GM12878 (cell line): ENCODE results near the gene GDAP2. TPM values are rescaled to one million over a fixed set of nuclear protein-coding genes. Genes with fewer than 3 reads are reported as not detected.

Source experiments
- ATAC-seq: fragments of 200-7000 bp; cut with Tn5 transposase; 3 replicates; pipeline ENCODE4 v1.9.1; 2020; ENCODE audit warnings: mild to moderate bottlenecking, moderate library complexity
- BruUV-seq: library from RNA; stranded (reverse); fragments of 400-500 nt; replicated peaks from 2 replicates; lab custom pipeline; 2021; lab: Mats Ljungman, UMichigan
- CTCF ChIA-PET: fragments of 300-600 bp; sonication (Branson Sonifier 250); formaldehyde crosslinking; extraction: SDS; loops from one replicate; lab custom pipeline; 2021; ENCODE audit warnings: inconsistent platforms; lab: Yijun Ruan, JAX
- POLR2A ChIA-PET: fragments of 350-600 bp; formaldehyde crosslinking; extraction: SDS; loops from one replicate; lab custom pipeline; 2021; ENCODE audit warnings: inconsistent platforms; lab: Charles Lee
- RAD21 ChIA-PET: fragments of 300-600 bp; sonication (Branson Sonifier 250); formaldehyde crosslinking; loops from one replicate; lab custom pipeline; 2023; ENCODE audit warnings: antibody characterized with exemption; ENCODE audit not compliant: unreplicated experiment; lab: Charles Lee
- SMC1A ChIA-PET: fragments of 300-600 bp; sonication (Branson Sonifier 250); formaldehyde crosslinking; loops from one replicate; lab custom pipeline; 2023; ENCODE audit not compliant: unreplicated experiment, uncharacterized antibody; lab: Charles Lee
- DNase-seq: peaks from one replicate; pipeline ENCODE4 v3.0.0-alpha.2; 2011; ENCODE audit warnings: low read depth, low spot score
- FAIRE-seq: peaks from 3 replicates; lab custom pipeline; 2011; peaks lifted over from hg19 to GRCh38; lab: Jason Lieb, UNC
- H2AFZ ChIP-seq: 2 replicates; pipeline ENCODE4 v1.6.0; 2011; ENCODE audit warnings: low read depth, low read length, control low read depth; ENCODE audit not compliant: control insufficient read depth
- H3K27ac ChIP-seq: 2 replicates; pipeline ENCODE4 v1.5.1; 2011; ENCODE audit warnings: control low read depth; ENCODE audit not compliant: control insufficient read depth, insufficient read depth
- H3K27me3 ChIP-seq, 2 experiments: replicated peaks in 1 of 2; 2 replicates each; pipeline versions ENCODE4 v1.6.0 to v1.6.1; 2011; ENCODE audit warnings: low read length in 1 of 2; ENCODE audit not compliant: control insufficient read depth in 2 of 2, insufficient read depth in 2 of 2
- H3K36me3 ChIP-seq, 2 experiments: 2 replicates each; pipeline ENCODE4 v1.5.1; 2011; ENCODE audit warnings: low read length in 1 of 2; ENCODE audit not compliant: control insufficient read depth in 2 of 2, insufficient read depth in 2 of 2
- H3K4me1 ChIP-seq: 2 replicates; pipeline ENCODE4 v1.6.1; 2011; ENCODE audit warnings: mild to moderate bottlenecking, low read length, moderate library complexity, mixed read lengths; ENCODE audit not compliant: control insufficient read depth, insufficient read depth
- H3K4me2 ChIP-seq: 2 replicates; pipeline ENCODE4 v1.6.0; 2011; ENCODE audit warnings: control low read depth; ENCODE audit not compliant: control insufficient read depth, insufficient read depth
- H3K4me3 ChIP-seq: fragments of 200-600 bp; sonication (generic); 2 replicates; pipeline ENCODE4 v1.5.1; 2016
- H3K79me2 ChIP-seq: 2 replicates; pipeline ENCODE4 v1.6.0; 2011; ENCODE audit warnings: low read length; ENCODE audit not compliant: control insufficient read depth, insufficient read depth
- H3K9ac ChIP-seq: 2 replicates; pipeline ENCODE4 v1.8.0; 2011; ENCODE audit warnings: low read length, control low read depth, mixed read lengths; ENCODE audit not compliant: control insufficient read depth, insufficient read depth
- H3K9me3 ChIP-seq: replicated peaks from 3 replicates; pipeline ENCODE4 v1.5.1; 2011; ENCODE audit warnings: mild to moderate bottlenecking, low read length; ENCODE audit not compliant: control insufficient read depth, insufficient read depth
- H4K20me1 ChIP-seq: 2 replicates; pipeline ENCODE4 v1.6.0; 2011; ENCODE audit not compliant: control insufficient read depth, insufficient read depth
- BCL11A ChIP-seq: IDR thresholded peaks from 2 replicates; pipeline ENCODE4 v1.6.1; 2011; ENCODE audit warnings: low read depth, low read length
- EGR1 ChIP-seq, 2 experiments: IDR thresholded peaks; 1 replicate in 1 of 2; 2 replicates in 1 of 2; pipeline ENCODE4 v1.6.1; 2011 to 2012; ENCODE audit warnings: low read depth in 2 of 2, low read length in 2 of 2, borderline replicate concordance in 1 of 2, mild to moderate bottlenecking in 1 of 2, moderate library complexity in 1 of 2
- FOXM1 ChIP-seq: IDR thresholded peaks from 2 replicates; pipeline ENCODE4 v1.6.1; 2012; ENCODE audit warnings: low read depth, mild to moderate bottlenecking, inconsistent platforms, low read length, moderate library complexity
- IRF4 ChIP-seq: IDR thresholded peaks from 2 replicates; pipeline ENCODE4 v1.6.1; 2011; ENCODE audit warnings: low read depth, low read length
- PAX5 ChIP-seq: IDR thresholded peaks from 2 replicates; pipeline ENCODE4 v1.6.1; 2011; ENCODE audit warnings: low read depth, low read length, borderline replicate concordance
- SMAD5 ChIP-seq: IDR thresholded peaks from 2 replicates; pipeline ENCODE4 v1.6.1; 2016; ENCODE audit warnings: antibody characterized with exemption, low read depth
- SP1 ChIP-seq: IDR thresholded peaks from one replicate; pipeline ENCODE4 v1.6.1; 2011; ENCODE audit warnings: low read depth, low read length
- SRF ChIP-seq, 2 experiments: IDR thresholded peaks; 2 replicates each; pipeline ENCODE4 v1.6.1; 2011; ENCODE audit warnings: low read depth in 2 of 2, low read length in 2 of 2, mild to moderate bottlenecking in 1 of 2, moderate library complexity in 1 of 2
- STAT3 ChIP-seq: IDR thresholded peaks from 2 replicates; pipeline ENCODE4 v1.6.1; 2011; ENCODE audit warnings: low read depth, low read length, improper control_type of control experiment
- TARDBP ChIP-seq: IDR thresholded peaks from 2 replicates; pipeline ENCODE4 v1.6.1; 2016; ENCODE audit warnings: borderline replicate concordance
- WGBS: methylation state at CpG from one replicate; pipeline ENCODE4 v1.1.6; 2016; ENCODE audit warnings: low lambda C conversion rate; ENCODE audit not compliant: insufficient replicate concordance, insufficient coverage; ENCODE audit errors: missing lambda C conversion rate; 5-methylcytosine and 5-hydroxymethylcytosine counted together
- in situ Hi-C: fragments of 300-500 bp; cut with MboI; formaldehyde crosslinking; loops from 9 replicates; pipeline ENCODE4 v1.14.3; 2018; ENCODE audit warnings: mixed read lengths
- intact Hi-C: fragments of 100-400 bp; cut with micrococcal nuclease; formaldehyde crosslinking; loops from one replicate; pipeline ENCODE4 v1.14.2; 2022; ENCODE audit not compliant: unreplicated experiment
- polyA plus RNA-seq, 11 experiments: library from polyadenylated mRNA; depleted of rRNA in 4 of 11; unstranded in 6 of 11; stranded (reverse) in 5 of 11; fragments of >200 nt; fragmentation: Nextera tagmentation in 4 of 11; fragmentation: Illumina TruSeq in 1 of 11; extraction: Ambion mirVana in 4 of 11; extraction: Trizol in 1 of 11; gene quantifications; 1 replicate in 1 of 11; 2 replicates in 10 of 11; pipeline versions ENCODE4 v1.2.1 to v1.2.3, GENCODE V29; 2011 to 2016; ENCODE audit warnings: inconsistent platforms in 2 of 11, missing spikeins in 2 of 11, low read depth in 1 of 11
- total RNA-seq, 4 experiments: library from RNA; depleted of rRNA in 3 of 4; stranded (reverse); fragments of >200 nt in 3 of 4; fragmentation: Illumina TruSeq in 1 of 4; extraction: Trizol in 1 of 4; gene quantifications; 2 replicates each; pipeline versions ENCODE4 v1.2.1 to v1.2.3, GENCODE V29; 2013 to 2021
- TF ChIP-seq, protein P1 (sequence below), 3 experiments: IDR thresholded peaks in 2 of 3; conservative IDR thresholded peaks in 1 of 3; 2 replicates each; pipeline ENCODE4 v1.5.1; 2011; ENCODE audit warnings: low read depth in 3 of 3, low read length in 3 of 3, mild to moderate bottlenecking in 3 of 3, control low read depth in 2 of 3, moderate library complexity in 2 of 3, inconsistent platforms in 1 of 3, mixed read lengths in 1 of 3; ENCODE audit not compliant: control insufficient read depth in 2 of 3, insufficient read depth in 1 of 3; ENCODE audit errors: extremely low read depth in 1 of 3
- TF ChIP-seq, protein P2 (sequence below): IDR thresholded peaks from 2 replicates; pipeline ENCODE4 v1.6.1; 2012; ENCODE audit warnings: low read length, inconsistent platforms
- TF ChIP-seq, protein P3 (sequence below): fragments of 450-650 bp; IDR thresholded peaks from 2 replicates; pipeline ENCODE4 v1.6.1; 2014; ENCODE audit warnings: mild to moderate bottlenecking
- TF ChIP-seq, protein P4 (sequence below): IDR thresholded peaks from 2 replicates; pipeline ENCODE4 v1.6.1; 2012; ENCODE audit warnings: improper control_type of control experiment, low read depth, low read length; ENCODE audit not compliant: insufficient replicate concordance

Gene GDAP2
- total and polyA plus RNA-seq, 10 of the 15 experiments (the other 5 are each of a cell fraction or from before 2014, with no cell fraction given), result 2.6 to 19.2 (median 11.4) TPM

DNA sequence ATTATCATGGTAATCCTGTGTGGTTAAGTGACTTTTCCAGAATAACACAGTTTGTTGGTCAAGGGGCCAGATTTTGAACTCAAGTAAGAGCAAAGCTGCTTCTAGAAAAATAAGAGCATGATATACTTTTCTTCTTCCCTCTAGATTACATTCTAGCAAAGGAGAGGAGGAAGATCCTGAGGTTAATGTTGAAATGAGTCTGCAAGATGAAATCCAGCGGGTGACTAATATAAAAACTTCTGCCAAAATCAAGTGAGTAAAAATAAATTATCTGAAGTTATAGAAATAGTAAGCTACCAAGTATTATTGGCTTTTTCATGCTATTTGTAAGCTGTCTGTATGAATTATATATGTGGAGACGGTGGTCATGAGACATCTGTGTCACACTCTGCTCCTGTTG lies 12.9 kb upstream of the GDAP2 start:
- DNase-seq, result no peak
- intact Hi-C loops (no loop called here), in situ Hi-C loops (no loop called here)
- SMC1A ChIA-PET, result interaction anchor here (0.9 to 1.4 kb wide), 2 partner anchors 9 to 11 kb away, joined by 4 to 5 read pairs; no protein-coding TSS in a partner anchor
- H3K27me3 ChIP-seq, result no peaks in the 10 kb centered on the region
- peaks cover 7 to 30% of the 10 kb centered on the region in 2 experiments for H3K36me3 ChIP-seq
- POLR2A ChIA-PET, result no interaction called here
- H3K9me3 ChIP-seq, result no peaks in the 10 kb centered on the region
- BruUV-seq, result no TSS peak
- H3K27ac ChIP-seq, result no peak overlapping the region
- H3K4me2 ChIP-seq, result no peak overlapping the region
- WGBS, result 98% methylated on average over 2 of the region's 2 CpGs
- H3K4me1 ChIP-seq, result no peaks in the 10 kb centered on the region
- FAIRE-seq, result no peak
- H4K20me1 ChIP-seq, result no peaks in the 10 kb centered on the region
- TF ChIP-seq EGR1 (IDR thresholded peaks at IDR 0.05; ENCODE audit: borderline replicate concordance in 1 of 2, low read depth in 2 of 2, low read length in 2 of 2), result no peak
- TF ChIP-seq PAX5, result no peak
- no peak for TF ChIP-seq SP1
- TF ChIP-seq, protein P1, sequence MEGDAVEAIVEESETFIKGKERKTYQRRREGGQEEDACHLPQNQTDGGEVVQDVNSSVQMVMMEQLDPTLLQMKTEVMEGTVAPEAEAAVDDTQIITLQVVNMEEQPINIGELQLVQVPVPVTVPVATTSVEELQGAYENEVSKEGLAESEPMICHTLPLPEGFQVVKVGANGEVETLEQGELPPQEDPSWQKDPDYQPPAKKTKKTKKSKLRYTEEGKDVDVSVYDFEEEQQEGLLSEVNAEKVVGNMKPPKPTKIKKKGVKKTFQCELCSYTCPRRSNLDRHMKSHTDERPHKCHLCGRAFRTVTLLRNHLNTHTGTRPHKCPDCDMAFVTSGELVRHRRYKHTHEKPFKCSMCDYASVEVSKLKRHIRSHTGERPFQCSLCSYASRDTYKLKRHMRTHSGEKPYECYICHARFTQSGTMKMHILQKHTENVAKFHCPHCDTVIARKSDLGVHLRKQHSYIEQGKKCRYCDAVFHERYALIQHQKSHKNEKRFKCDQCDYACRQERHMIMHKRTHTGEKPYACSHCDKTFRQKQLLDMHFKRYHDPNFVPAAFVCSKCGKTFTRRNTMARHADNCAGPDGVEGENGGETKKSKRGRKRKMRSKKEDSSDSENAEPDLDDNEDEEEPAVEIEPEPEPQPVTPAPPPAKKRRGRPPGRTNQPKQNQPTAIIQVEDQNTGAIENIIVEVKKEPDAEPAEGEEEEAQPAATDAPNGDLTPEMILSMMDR (IDR thresholded peaks at IDR 0.05 in 2 of 3, conservative IDR thresholded peaks at IDR 0.05 in 1 of 3; ENCODE audit: control insufficient read depth in 2 of 3, extremely low read depth in 1 of 3, insufficient read depth in 1 of 3, low read depth in 3 of 3, low read length in 3 of 3), result no peak
- no peak for TF ChIP-seq FOXM1
- no peak for TF ChIP-seq TARDBP
- TF ChIP-seq, protein P2, sequence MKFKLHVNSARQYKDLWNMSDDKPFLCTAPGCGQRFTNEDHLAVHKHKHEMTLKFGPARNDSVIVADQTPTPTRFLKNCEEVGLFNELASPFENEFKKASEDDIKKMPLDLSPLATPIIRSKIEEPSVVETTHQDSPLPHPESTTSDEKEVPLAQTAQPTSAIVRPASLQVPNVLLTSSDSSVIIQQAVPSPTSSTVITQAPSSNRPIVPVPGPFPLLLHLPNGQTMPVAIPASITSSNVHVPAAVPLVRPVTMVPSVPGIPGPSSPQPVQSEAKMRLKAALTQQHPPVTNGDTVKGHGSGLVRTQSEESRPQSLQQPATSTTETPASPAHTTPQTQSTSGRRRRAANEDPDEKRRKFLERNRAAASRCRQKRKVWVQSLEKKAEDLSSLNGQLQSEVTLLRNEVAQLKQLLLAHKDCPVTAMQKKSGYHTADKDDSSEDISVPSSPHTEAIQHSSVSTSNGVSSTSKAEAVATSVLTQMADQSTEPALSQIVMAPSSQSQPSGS, result no peak
- TF ChIP-seq, protein P3, sequence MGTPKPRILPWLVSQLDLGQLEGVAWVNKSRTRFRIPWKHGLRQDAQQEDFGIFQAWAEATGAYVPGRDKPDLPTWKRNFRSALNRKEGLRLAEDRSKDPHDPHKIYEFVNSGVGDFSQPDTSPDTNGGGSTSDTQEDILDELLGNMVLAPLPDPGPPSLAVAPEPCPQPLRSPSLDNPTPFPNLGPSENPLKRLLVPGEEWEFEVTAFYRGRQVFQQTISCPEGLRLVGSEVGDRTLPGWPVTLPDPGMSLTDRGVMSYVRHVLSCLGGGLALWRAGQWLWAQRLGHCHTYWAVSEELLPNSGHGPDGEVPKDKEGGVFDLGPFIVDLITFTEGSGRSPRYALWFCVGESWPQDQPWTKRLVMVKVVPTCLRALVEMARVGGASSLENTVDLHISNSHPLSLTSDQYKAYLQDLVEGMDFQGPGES, result no peak
- TF ChIP-seq IRF4, result no peak
- no peak for TF ChIP-seq SMAD5
- no peak for TF ChIP-seq BCL11A
- no peak for TF ChIP-seq STAT3
- TF ChIP-seq, protein P4, sequence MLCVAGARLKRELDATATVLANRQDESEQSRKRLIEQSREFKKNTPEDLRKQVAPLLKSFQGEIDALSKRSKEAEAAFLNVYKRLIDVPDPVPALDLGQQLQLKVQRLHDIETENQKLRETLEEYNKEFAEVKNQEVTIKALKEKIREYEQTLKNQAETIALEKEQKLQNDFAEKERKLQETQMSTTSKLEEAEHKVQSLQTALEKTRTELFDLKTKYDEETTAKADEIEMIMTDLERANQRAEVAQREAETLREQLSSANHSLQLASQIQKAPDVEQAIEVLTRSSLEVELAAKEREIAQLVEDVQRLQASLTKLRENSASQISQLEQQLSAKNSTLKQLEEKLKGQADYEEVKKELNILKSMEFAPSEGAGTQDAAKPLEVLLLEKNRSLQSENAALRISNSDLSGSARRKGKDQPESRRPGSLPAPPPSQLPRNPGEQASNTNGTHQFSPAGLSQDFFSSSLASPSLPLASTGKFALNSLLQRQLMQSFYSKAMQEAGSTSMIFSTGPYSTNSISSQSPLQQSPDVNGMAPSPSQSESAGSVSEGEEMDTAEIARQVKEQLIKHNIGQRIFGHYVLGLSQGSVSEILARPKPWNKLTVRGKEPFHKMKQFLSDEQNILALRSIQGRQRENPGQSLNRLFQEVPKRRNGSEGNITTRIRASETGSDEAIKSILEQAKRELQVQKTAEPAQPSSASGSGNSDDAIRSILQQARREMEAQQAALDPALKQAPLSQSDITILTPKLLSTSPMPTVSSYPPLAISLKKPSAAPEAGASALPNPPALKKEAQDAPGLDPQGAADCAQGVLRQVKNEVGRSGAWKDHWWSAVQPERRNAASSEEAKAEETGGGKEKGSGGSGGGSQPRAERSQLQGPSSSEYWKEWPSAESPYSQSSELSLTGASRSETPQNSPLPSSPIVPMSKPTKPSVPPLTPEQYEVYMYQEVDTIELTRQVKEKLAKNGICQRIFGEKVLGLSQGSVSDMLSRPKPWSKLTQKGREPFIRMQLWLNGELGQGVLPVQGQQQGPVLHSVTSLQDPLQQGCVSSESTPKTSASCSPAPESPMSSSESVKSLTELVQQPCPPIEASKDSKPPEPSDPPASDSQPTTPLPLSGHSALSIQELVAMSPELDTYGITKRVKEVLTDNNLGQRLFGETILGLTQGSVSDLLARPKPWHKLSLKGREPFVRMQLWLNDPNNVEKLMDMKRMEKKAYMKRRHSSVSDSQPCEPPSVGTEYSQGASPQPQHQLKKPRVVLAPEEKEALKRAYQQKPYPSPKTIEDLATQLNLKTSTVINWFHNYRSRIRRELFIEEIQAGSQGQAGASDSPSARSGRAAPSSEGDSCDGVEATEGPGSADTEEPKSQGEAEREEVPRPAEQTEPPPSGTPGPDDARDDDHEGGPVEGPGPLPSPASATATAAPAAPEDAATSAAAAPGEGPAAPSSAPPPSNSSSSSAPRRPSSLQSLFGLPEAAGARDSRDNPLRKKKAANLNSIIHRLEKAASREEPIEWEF, result no peak
- TF ChIP-seq SRF (IDR thresholded peaks at IDR 0.05; ENCODE audit: low read depth in 2 of 2, low read length in 2 of 2), result no peak
- H3K9ac ChIP-seq, result no peak overlapping the region
- RAD21 ChIA-PET, result no interaction called here
- H3K79me2 ChIP-seq, result no peaks in the 10 kb centered on the region
- no peak for ATAC-seq
- no peak overlapping the region for H3K4me3 ChIP-seq
- no peak overlapping the region for H2AFZ ChIP-seq
- CTCF ChIA-PET, result interaction anchor here (1.5 kb wide), 1 partner anchor 9 kb away, joined by 4 read pairs; no protein-coding TSS in a partner anchor
